Mesothelial cell of epicardium (in vitro differentiated cells): ENCODE results near the gene CALML3. TPM values are rescaled to one million over a fixed set of nuclear protein-coding genes. Genes with fewer than 3 reads are reported as not detected.

Source experiments
- DNase-seq, 2 experiments: peaks; one replicate each; pipeline ENCODE4 v3.0.0; 2021; ENCODE audit warnings: low spot score in 2 of 2; ENCODE audit not compliant: unreplicated experiment in 2 of 2
- H3K27ac Mint-ChIP-seq: 2 replicates; pipeline ENCODE4 v1.8.0; 2021; ENCODE audit warnings: mixed read lengths
- H3K27me3 Mint-ChIP-seq: 2 replicates; pipeline ENCODE4 v1.8.0; 2021; ENCODE audit warnings: low read depth, mixed read lengths
- H3K36me3 Mint-ChIP-seq: 2 replicates; pipeline ENCODE4 v1.8.0; 2021; ENCODE audit warnings: mixed read lengths
- H3K4me1 Mint-ChIP-seq: 2 replicates; pipeline ENCODE4 v1.8.0; 2021; ENCODE audit warnings: mixed read lengths
- H3K4me3 Mint-ChIP-seq: 2 replicates; pipeline ENCODE4 v1.8.0; 2021; ENCODE audit warnings: mild to moderate bottlenecking, moderate library complexity, mixed read lengths
- H3K9me3 Mint-ChIP-seq: 2 replicates; pipeline ENCODE4 v1.8.0; 2021; ENCODE audit warnings: mixed read lengths
- CTCF ChIP-seq: fragments of 200-600 bp; sonication (generic); IDR thresholded peaks from one replicate; pipeline ENCODE4 v1.5.0; 2021; ENCODE audit warnings: antibody characterized with exemption; ENCODE audit not compliant: unreplicated experiment
- total RNA-seq: library from RNA; stranded (reverse); gene quantifications from 3 replicates; pipeline ENCODE4 v1.2.1, GENCODE V29; 2021

CALML3 gene
- total RNA-seq, 1 donor from 2014 or later = 0.07 TPM

GRCh38 chr10:5550250-5550545 is 25.4 kb downstream of the CALML3 start:
- Mint-ChIP-seq H3K27me3 (no peaks in the 10 kb centered on the region), H3K9me3 (no peaks in the 10 kb centered on the region), H3K4me1 (peaks cover 44% of the 10 kb centered on the region), H3K36me3 (no peaks in the 10 kb centered on the region), H3K4me3 (no peak overlapping the region), H3K27ac (peak overlapping the region; percentile 85)
- TF ChIP-seq CTCF = no peak
- peak in 1 of 2 experiments; percentile 5 for DNase-seq

DNA sequence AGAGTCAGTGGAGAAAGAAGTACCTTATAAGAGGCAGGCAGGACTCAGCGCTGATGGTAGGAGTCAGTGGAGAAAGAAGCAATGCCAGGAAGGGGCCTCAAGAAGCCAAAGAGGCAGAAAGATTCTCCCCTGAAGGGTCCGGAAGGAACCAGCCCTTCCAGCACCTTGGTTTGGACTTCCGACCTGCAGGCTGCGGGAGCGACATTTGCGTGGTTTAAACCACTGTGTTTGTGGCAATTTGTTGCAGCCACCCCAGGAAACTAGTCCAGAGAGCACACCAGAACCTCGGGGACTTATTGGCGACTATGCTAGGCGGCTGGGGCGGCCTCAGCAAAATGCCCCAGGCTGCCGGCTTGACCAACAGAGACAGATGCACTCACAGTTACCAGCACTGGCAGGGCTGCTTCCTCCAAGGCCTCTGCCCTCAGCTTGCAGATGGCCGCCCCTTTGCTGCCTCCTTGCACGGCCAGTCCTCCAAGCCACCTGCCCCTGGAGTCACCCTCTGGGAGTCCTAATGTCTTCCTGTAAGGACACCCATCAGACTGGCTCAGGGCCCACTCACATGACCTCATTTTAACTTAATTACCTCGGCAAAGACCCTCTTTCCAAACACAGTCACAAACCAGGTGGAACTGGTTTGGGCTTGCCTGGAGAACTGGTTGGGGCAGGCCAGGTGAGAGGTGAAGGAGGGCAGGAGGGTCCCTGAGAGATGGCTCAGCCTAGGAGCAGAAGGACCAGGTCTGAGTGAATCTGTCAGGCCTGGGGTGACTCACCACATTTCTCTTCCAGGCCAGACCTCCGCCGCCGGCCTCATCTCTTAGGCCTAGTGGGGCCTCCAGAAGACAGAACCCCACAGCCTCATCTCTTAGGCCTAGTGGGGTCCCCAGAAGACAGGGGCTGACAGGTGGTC is 26.1 kb downstream of the CALML3 start:
- peak in 1 of 2 experiments; percentile 19 for DNase-seq
- peak overlapping the region; percentile 85 for H3K27ac Mint-ChIP-seq
- TF ChIP-seq CTCF = no peak

GRCh38 chr10:5551531-5552375 is 27.0 kb downstream of the CALML3 start:
- Mint-ChIP-seq H3K4me1 (peaks cover 43% of the 10 kb centered on the region), H3K27ac (peak overlapping the region; percentile 81), H3K36me3 (no peaks in the 10 kb centered on the region), H3K4me3 (no peak overlapping the region), H3K27me3 (no peaks in the 10 kb centered on the region), H3K9me3 (no peaks in the 10 kb centered on the region)
- DNase-seq = peak in 1 of 2 experiments; percentile 1
- TF ChIP-seq CTCF = no peak

More for the DNA sequence above, 26.1 kb downstream of the CALML3 start:
- no peaks in the 10 kb centered on the region for H3K9me3 Mint-ChIP-seq
- H3K4me3 Mint-ChIP-seq = no peak overlapping the region
- H3K4me1 Mint-ChIP-seq = peaks cover 43% of the 10 kb centered on the region
- H3K27me3 Mint-ChIP-seq = no peaks in the 10 kb centered on the region
- no peaks in the 10 kb centered on the region for H3K36me3 Mint-ChIP-seq

DNA sequence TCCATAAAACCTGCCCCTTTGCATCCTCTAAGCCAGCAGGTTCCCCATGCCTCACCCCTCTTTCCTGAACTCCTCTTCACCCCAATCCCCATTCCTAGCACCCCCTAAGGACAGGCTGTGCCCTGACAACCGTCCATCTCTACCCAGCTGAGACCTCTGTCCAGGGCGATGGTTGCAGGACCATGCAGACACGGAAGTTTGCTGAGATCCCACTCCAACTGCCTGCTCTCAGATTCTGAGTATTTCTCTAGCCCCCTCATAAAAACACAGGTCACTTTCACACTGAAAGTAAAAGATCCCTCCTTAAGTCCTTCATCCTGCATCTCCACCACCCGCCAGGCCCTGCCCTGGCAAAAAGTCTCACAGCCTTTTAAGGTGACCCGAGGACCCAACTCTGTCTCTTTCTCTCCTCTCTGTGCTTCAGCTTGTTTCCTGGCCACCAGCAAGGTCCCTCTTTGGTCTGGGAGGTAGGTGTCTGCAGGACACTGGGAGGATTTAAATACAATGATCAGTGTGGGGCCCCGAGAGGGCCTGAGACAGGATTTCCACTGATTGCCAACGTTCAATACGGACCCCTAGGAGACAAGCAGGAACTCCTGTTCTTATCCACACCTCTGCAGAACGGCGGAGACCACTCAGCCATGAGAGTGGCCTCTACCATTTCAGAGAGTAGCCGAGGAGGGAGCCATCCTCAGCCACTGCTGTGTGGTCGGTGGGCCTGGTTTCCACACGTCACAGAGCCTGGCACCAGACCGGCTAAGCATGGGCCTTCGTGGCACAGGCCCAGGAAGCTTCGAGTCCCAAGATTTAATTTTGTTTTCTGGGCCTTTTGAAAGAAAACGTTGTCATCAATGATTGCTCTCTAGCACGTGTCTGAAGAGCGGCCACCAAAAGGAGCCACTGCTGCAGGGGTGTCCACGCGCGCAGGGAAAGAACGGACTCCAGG is 27.9 kb downstream of the CALML3 start:
- H3K4me1 Mint-ChIP-seq = peaks cover 46% of the 10 kb centered on the region
- DNase-seq = peak in 1 of 2 experiments; percentile 6
- no peaks in the 10 kb centered on the region for H3K9me3 Mint-ChIP-seq
- H3K36me3 Mint-ChIP-seq = no peaks in the 10 kb centered on the region
- no peak for TF ChIP-seq CTCF
- no peak overlapping the region for H3K4me3 Mint-ChIP-seq
- peak overlapping the region; percentile 83 for H3K27ac Mint-ChIP-seq
- no peaks in the 10 kb centered on the region for H3K27me3 Mint-ChIP-seq

DNA sequence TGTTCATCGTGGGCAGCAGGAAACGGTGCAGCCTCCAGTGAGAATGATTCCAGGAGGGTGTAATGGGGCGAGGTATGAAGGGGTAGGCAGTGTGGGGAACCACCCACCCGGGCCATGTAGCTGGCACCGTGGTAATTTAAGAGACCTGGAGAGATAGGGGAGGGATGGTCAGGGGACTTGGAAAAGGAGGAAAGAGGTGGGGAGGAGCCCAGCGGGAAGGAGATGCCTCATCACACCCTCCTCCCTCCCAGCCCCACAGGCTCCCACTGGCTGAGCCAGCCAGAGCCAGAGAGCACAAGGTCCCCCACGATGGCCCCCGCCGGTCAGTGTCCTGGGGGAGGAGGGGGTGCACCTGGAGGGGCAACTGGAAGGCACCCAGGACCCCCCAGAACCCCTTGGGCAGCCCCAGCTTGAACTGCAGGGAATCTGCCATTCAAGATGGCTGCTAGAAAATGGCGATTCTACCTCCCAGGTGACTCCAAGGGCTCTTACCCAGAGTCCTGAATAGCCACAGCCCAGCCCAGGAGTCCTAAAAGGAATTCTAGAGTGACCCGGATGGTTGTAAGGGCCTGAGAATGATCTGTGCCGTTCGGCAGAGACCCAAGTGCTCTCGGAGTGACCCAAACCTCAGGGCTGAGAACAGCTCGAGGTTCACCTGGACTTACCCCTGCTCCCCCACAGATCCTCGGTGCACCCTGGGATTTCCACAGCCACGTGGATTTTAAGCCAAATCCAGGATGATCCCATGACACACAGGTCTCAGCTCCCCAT is 28.8 kb downstream of the CALML3 start:
- DNase-seq = peak in 1 of 2 experiments; percentile 11
- Mint-ChIP-seq H3K36me3 (no peaks in the 10 kb centered on the region), H3K9me3 (no peaks in the 10 kb centered on the region), H3K27ac (peak overlapping the region; percentile 83), H3K4me1 (peaks cover 48% of the 10 kb centered on the region), H3K27me3 (no peaks in the 10 kb centered on the region), H3K4me3 (no peak overlapping the region)
- TF ChIP-seq CTCF = no peak
